SIG-M5 (cell line): Measurements from ENCODE around the gene LLGL2.
"Not testable (repeated sequence)": the region's sequence is repeated elsewhere in the genome, so short reads cannot be mapped to it uniquely, and the experiment has no call there.

ENCODE experiments used
- DNase-seq: peaks from one replicate; lab custom pipeline; 2025; lab: John Stamatoyannopoulos, UW

Gene LLGL2

GRCh38 chr17:75524970-75525805, at the start of gene LLGL2:
Gene LLGL2, plus strand, starts transcription at chr17:75525697. Its CDS starts 17,730 bp downstream, at chr17:75543427.
- DNase-seq, result no peak

- DNase-seq, result no peak
These were observed 49.6 kb upstream of the LLGL2 start for GRCh38 chr17:75475851-75476250.

- no peak for DNase-seq
These were observed 49.2 kb upstream of the LLGL2 start for GRCh38 chr17:75476271-75476671.

GRCh38 chr17:75476752-75477489, 48.6 kb upstream of the LLGL2 start:
- no peak for DNase-seq

GRCh38 chr17:75477490-75477862, 48.0 kb upstream of the LLGL2 start:
- DNase-seq, result not testable (repeated sequence)

- no peak for DNase-seq
These were observed 47.0 kb upstream of the LLGL2 start for GRCh38 chr17:75478508-75478907.

GRCh38 chr17:75480281-75480680, 45.2 kb upstream of the LLGL2 start:
- no peak for DNase-seq

- no peak for DNase-seq
These were observed 44.1 kb upstream of the LLGL2 start for GRCh38 chr17:75481194-75482068.

GRCh38 chr17:75482098-75482942, 43.2 kb upstream of the LLGL2 start:
- no peak for DNase-seq

- DNase-seq, result no peak
These were observed 39.8 kb upstream of the LLGL2 start for GRCh38 chr17:75485688-75486087.

- DNase-seq, result no peak
These were observed 39.3 kb upstream of the LLGL2 start for GRCh38 chr17:75486151-75486550.

GRCh38 chr17:75486951-75487350, 38.5 kb upstream of the LLGL2 start:
- no peak for DNase-seq

- DNase-seq, result peak; percentile 67
These were observed 38.0 kb upstream of the LLGL2 start for GRCh38 chr17:75487351-75488070.

GRCh38 chr17:75488693-75489510, 36.6 kb upstream of the LLGL2 start:
- DNase-seq, result no peak

- no peak for DNase-seq
These were observed 36.0 kb upstream of the LLGL2 start for GRCh38 chr17:75489511-75489955.

- no peak for DNase-seq
These were observed 35.2 kb upstream of the LLGL2 start for GRCh38 chr17:75490173-75490743.

GRCh38 chr17:75490953-75491649, 34.4 kb upstream of the LLGL2 start:
- no peak for DNase-seq

- DNase-seq, result no peak
These were observed 33.8 kb upstream of the LLGL2 start for GRCh38 chr17:75491680-75492079.
